Neural cell (in vitro differentiated cells): ENCODE measurements around the gene DIAPH1. TPM values are rescaled to one million over a fixed set of nuclear protein-coding genes. Genes with fewer than 3 reads are reported as not detected.

Experiments used
- H2AFZ ChIP-seq: fragments of 200-600, 300-800 bp; sonication (generic), shearing (Covaris generic); 2 replicates; pipeline ENCODE4 v1.6.0; 2014; ENCODE audit warnings: low read depth, mild to moderate bottlenecking, antibody characterized with exemption, low read length, moderate library complexity
- H3F3A ChIP-seq: fragments of 200-600 bp; shearing (Covaris generic); 2 replicates; pipeline ENCODE4 v1.6.1; 2016; ENCODE audit warnings: mild to moderate bottlenecking, moderate library complexity, mixed read lengths, antibody characterized with exemption, low read length; ENCODE audit not compliant: insufficient read depth, poor library complexity, severe bottlenecking
- H3K27ac ChIP-seq: fragments of 200-600, 300-800 bp; sonication (generic), shearing (Covaris generic); 2 replicates; pipeline ENCODE4 v1.5.1; 2014; ENCODE audit warnings: mild to moderate bottlenecking, low read length, moderate library complexity
- H3K27me3 ChIP-seq: fragments of 300-800, 200-600 bp; sonication (generic), shearing (Covaris generic); 2 replicates; pipeline ENCODE4 v1.6.0; 2014; ENCODE audit warnings: mild to moderate bottlenecking, low read depth, low read length, moderate library complexity; ENCODE audit not compliant: insufficient read depth
- H3K36me3 ChIP-seq: fragments of 300-800, 200-600 bp; sonication (generic), shearing (Covaris generic); 2 replicates; pipeline ENCODE4 v1.5.1; 2014; ENCODE audit warnings: mild to moderate bottlenecking, antibody characterized with exemption, low read length, moderate library complexity; ENCODE audit not compliant: insufficient read depth
- H3K4me2 ChIP-seq: fragments of 300-800, 200-600 bp; sonication (generic), shearing (Covaris generic); 2 replicates; pipeline ENCODE4 v1.6.0; 2014; ENCODE audit warnings: mild to moderate bottlenecking, low read length
- H3K4me3 ChIP-seq: fragments of 300-800, 200-600 bp; sonication (generic), shearing (Covaris generic); 2 replicates; pipeline ENCODE4 v1.5.1; 2014; ENCODE audit warnings: mild to moderate bottlenecking, low read length, moderate library complexity
- H3K79me2 ChIP-seq: fragments of 200-600 bp; shearing (Covaris generic); replicated peaks from 2 replicates; pipeline ENCODE4 v1.6.0; 2014; ENCODE audit warnings: mild to moderate bottlenecking, low read length, moderate library complexity; ENCODE audit not compliant: insufficient read depth
- H3K9ac ChIP-seq: fragments of 300-800, 200-600 bp; sonication (generic), shearing (Covaris generic); 2 replicates; pipeline ENCODE4 v1.6.1; 2016; ENCODE audit warnings: mild to moderate bottlenecking, low read length, mixed read lengths
- H3K9me2 ChIP-seq: fragments of 200-600 bp; shearing (Covaris generic); 2 replicates; pipeline ENCODE4 v1.6.1; 2016; ENCODE audit warnings: mild to moderate bottlenecking, low read length, mixed read lengths; ENCODE audit not compliant: insufficient read depth
- H3K9me3 ChIP-seq: fragments of 200-600, 300-800 bp; sonication (generic), shearing (Covaris generic); 2 replicates; pipeline ENCODE4 v1.6.1; 2016; ENCODE audit warnings: mild to moderate bottlenecking, mixed run types, low read length, moderate library complexity, mixed read lengths
- H4K20me1 ChIP-seq: fragments of 200-600 bp; shearing (Covaris generic); 2 replicates; pipeline ENCODE4 v1.6.1; 2016; ENCODE audit warnings: mild to moderate bottlenecking, mixed run types; ENCODE audit not compliant: insufficient read depth
- CTCF ChIP-seq: fragments of 450-650 bp; IDR thresholded peaks from 2 replicates; pipeline ENCODE4 v1.5.1; 2014; ENCODE audit warnings: antibody characterized with exemption, mild to moderate bottlenecking, moderate library complexity; ENCODE audit not compliant: poor library complexity, severe bottlenecking
- EP300 ChIP-seq: fragments of 450-650 bp; conservative IDR thresholded peaks from 2 replicates; pipeline ENCODE4 v1.6.1; 2014; ENCODE audit warnings: antibody characterized with exemption, mild to moderate bottlenecking, moderate library complexity; ENCODE audit not compliant: poor library complexity, severe bottlenecking
- EZH2 ChIP-seq: fragments of 200-600, 300-800 bp; shearing (Covaris generic), sonication (generic); IDR thresholded peaks from 2 replicates; pipeline ENCODE4 v1.6.1; 2014; ENCODE audit warnings: antibody characterized with exemption, low read length, borderline replicate concordance, mild to moderate bottlenecking; ENCODE audit not compliant: insufficient read depth, poor library complexity, severe bottlenecking
- MXI1 ChIP-seq: fragments of 450-650 bp; conservative IDR thresholded peaks from 2 replicates; pipeline ENCODE4 v1.6.1; 2014; ENCODE audit warnings: antibody characterized with exemption, mild to moderate bottlenecking; ENCODE audit not compliant: poor library complexity, severe bottlenecking
- POLR2AphosphoS5 ChIP-seq: IDR thresholded peaks from 2 replicates; pipeline ENCODE4 v1.6.1; 2012
- RAD21 ChIP-seq: fragments of 450-650 bp; conservative IDR thresholded peaks from 2 replicates; pipeline ENCODE4 v1.6.1; 2014; ENCODE audit warnings: antibody characterized with exemption, mild to moderate bottlenecking, moderate library complexity
- SMC3 ChIP-seq: fragments of 450-650 bp; conservative IDR thresholded peaks from 2 replicates; pipeline ENCODE4 v1.6.1; 2014; ENCODE audit warnings: antibody characterized with exemption, mild to moderate bottlenecking, moderate library complexity; ENCODE audit not compliant: poor library complexity
- TAF1 ChIP-seq: IDR thresholded peaks from 2 replicates; pipeline ENCODE4 v1.6.1; 2012; ENCODE audit warnings: low read depth
- polyA plus RNA-seq: library from polyadenylated mRNA; depleted of rRNA; stranded (reverse); fragments of >200 nt; gene quantifications from 2 replicates; pipeline ENCODE4 v1.2.3, GENCODE V29; 2014
- TF ChIP-seq, protein P1 (sequence below): IDR thresholded peaks from 2 replicates; pipeline ENCODE4 v1.6.1; 2012; ENCODE audit warnings: borderline replicate concordance

DIAPH1 gene
- polyA plus RNA-seq, 1 donor from 2014 or later: 21.9 TPM

- peak overlapping the region; percentile 73 for H2AFZ ChIP-seq
- H3K27ac ChIP-seq: peak overlapping the region; percentile 77
- H3K36me3 ChIP-seq: peaks cover 2% of the 10 kb centered on the region
Observed at GRCh38 chr5:141637767-141638419, 19.1 kb upstream of the DIAPH1 start.

DNA sequence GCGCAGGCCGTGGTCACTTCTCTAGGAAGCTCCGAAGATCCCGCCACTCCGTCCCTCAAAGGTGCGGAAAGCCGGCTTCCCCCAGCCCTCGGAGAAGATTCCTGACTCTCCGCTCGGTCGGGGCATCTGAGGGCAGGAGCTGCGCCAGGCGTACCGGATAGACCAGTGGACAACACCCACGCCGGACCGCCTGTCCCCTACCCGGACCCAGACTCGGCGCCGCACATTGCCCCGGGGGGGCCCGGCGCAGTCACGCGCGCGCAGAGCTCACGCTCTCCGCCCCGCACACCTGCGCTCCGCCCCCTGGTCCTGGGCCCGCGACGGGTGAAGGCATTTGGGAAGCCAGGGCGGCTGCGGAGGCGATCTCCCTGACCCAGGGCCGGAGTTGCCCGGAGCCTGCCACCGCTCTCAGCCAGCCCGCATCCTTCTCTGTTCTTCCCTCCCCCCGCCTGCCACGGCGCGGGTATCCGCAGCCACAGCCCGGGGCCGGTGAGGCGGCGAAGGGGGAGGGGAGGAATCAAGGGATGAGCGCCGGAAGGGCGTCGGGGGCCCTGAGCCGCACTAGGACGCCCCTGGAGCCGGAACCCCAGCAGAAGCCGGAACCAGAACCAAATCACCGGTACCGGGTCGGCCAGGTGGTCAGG, 18.4 kb upstream of the DIAPH1 start:
- Histone ChIP-seq H3K36me3 (peaks cover 8% of the 10 kb centered on the region), H3F3A (no peaks in the 10 kb centered on the region), H3K27me3 (no peaks in the 10 kb centered on the region), H3K9ac (peak overlapping the region; percentile 88), H3K4me2 (peak overlapping the region; percentile 39), H3K79me2 (peaks cover 25% of the 10 kb centered on the region), H3K27ac (peak overlapping the region; percentile 77), H4K20me1 (no peaks in the 10 kb centered on the region), H2AFZ (peak overlapping the region; percentile 73), H3K9me2 (no peaks in the 10 kb centered on the region), H3K9me3 (no peaks in the 10 kb centered on the region), H3K4me3 (peak overlapping the region; percentile 83)
- TF ChIP-seq MXI1: peak; percentile 76
- TF ChIP-seq EP300: peak; percentile 24
- no peak for TF ChIP-seq EZH2
- no peak for TF ChIP-seq CTCF
- TF ChIP-seq, protein P1, sequence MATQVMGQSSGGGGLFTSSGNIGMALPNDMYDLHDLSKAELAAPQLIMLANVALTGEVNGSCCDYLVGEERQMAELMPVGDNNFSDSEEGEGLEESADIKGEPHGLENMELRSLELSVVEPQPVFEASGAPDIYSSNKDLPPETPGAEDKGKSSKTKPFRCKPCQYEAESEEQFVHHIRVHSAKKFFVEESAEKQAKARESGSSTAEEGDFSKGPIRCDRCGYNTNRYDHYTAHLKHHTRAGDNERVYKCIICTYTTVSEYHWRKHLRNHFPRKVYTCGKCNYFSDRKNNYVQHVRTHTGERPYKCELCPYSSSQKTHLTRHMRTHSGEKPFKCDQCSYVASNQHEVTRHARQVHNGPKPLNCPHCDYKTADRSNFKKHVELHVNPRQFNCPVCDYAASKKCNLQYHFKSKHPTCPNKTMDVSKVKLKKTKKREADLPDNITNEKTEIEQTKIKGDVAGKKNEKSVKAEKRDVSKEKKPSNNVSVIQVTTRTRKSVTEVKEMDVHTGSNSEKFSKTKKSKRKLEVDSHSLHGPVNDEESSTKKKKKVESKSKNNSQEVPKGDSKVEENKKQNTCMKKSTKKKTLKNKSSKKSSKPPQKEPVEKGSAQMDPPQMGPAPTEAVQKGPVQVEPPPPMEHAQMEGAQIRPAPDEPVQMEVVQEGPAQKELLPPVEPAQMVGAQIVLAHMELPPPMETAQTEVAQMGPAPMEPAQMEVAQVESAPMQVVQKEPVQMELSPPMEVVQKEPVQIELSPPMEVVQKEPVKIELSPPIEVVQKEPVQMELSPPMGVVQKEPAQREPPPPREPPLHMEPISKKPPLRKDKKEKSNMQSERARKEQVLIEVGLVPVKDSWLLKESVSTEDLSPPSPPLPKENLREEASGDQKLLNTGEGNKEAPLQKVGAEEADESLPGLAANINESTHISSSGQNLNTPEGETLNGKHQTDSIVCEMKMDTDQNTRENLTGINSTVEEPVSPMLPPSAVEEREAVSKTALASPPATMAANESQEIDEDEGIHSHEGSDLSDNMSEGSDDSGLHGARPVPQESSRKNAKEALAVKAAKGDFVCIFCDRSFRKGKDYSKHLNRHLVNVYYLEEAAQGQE: no peak
- peak; percentile 12 for TF ChIP-seq TAF1
- no peak for TF ChIP-seq RAD21
- no peak for TF ChIP-seq POLR2AphosphoS5
- TF ChIP-seq SMC3: no peak

More at GRCh38 chr5:141637767-141638419, 19.1 kb upstream of the DIAPH1 start:
- peaks cover 25% of the 10 kb centered on the region for H3K79me2 ChIP-seq
- H3K27me3 ChIP-seq: no peaks in the 10 kb centered on the region
- TF ChIP-seq CTCF: peak; percentile 60
- no peak for TF ChIP-seq RAD21
- no peaks in the 10 kb centered on the region for H3K9me3 ChIP-seq
- H3F3A ChIP-seq: no peaks in the 10 kb centered on the region
- H3K9ac ChIP-seq: peak overlapping the region; percentile 88
- H4K20me1 ChIP-seq: no peaks in the 10 kb centered on the region
- H3K4me2 ChIP-seq: peak overlapping the region; percentile 62
- no peaks in the 10 kb centered on the region for H3K9me2 ChIP-seq
- H3K4me3 ChIP-seq: peak overlapping the region; percentile 83
